K562 (cell line): ENCODE measurements around the gene LMAN2. TPM values are rescaled to one million over a fixed set of nuclear protein-coding genes. Genes with fewer than 3 reads are reported as not detected.
A peak's percentile ranks its signal among the peaks of the same experiment; 100 is the strongest.

Source experiments
- CBX1 ChIP-seq: sonication (generic); IDR thresholded peaks from 2 replicates; pipeline ENCODE4 v1.6.1; 2016; ENCODE audit warnings: antibody characterized with exemption, low read depth, mild to moderate bottlenecking
- CEBPB ChIP-seq: fragments of 450-650 bp; IDR thresholded peaks from 2 replicates; pipeline ENCODE4 v1.6.1; 2016; ENCODE audit warnings: missing genetic modification characterization, missing compliant biosample characterization
- CEBPZ ChIP-seq: fragments of 150-350 bp; IDR thresholded peaks from 2 replicates; pipeline ENCODE4 v1.6.1; 2014; ENCODE audit warnings: low read depth, mild to moderate bottlenecking, low read length, borderline replicate concordance
- EP300 ChIP-seq: IDR thresholded peaks from 2 replicates; pipeline ENCODE4 v1.6.1; 2012; ENCODE audit warnings: low read length, improper control_type of control experiment
- HMG20A ChIP-seq: fragments of 450-650 bp; formaldehyde crosslinking; conservative IDR thresholded peaks from 2 replicates; pipeline ENCODE4 v1.4.0; 2020; ENCODE audit warnings: mild to moderate bottlenecking, mixed read lengths
- NBN ChIP-seq: fragments of 450-650 bp; IDR thresholded peaks from 2 replicates; pipeline ENCODE4 v1.6.1; 2016; ENCODE audit warnings: low read depth, mild to moderate bottlenecking
- POLR3G ChIP-seq: IDR thresholded peaks from 2 replicates; pipeline ENCODE4 v1.6.1; 2011; ENCODE audit not compliant: insufficient read length, insufficient replicate concordance; ENCODE audit errors: extremely low read depth
- SLC30A9 ChIP-seq: fragments of 250-450 bp; sonication (Bioruptor Pico); IDR thresholded peaks from 2 replicates; pipeline ENCODE4 v1.8.0; 2022; ENCODE audit warnings: mild to moderate bottlenecking, moderate library complexity
- ZC3H8 ChIP-seq: fragments of 450-650 bp; IDR thresholded peaks from 2 replicates; pipeline ENCODE4 v1.6.1; 2017
- ZNF318 ChIP-seq, 2 experiments: fragments of 450-650 bp; IDR thresholded peaks; 2 replicates each; pipeline ENCODE4 v1.6.1; 2016; ENCODE audit warnings: mild to moderate bottlenecking in 2 of 2, borderline replicate concordance in 1 of 2, low read depth in 1 of 2, moderate library complexity in 1 of 2
- ZNF354B ChIP-seq: fragments of 250-450 bp; sonication (Bioruptor Pico); IDR thresholded peaks from 2 replicates; pipeline ENCODE4 v1.4.0; 2020
- ZNF75A ChIP-seq: fragments of 450-650 bp; formaldehyde crosslinking; IDR thresholded peaks from 2 replicates; pipeline ENCODE4 v1.4.0; 2020; ENCODE audit warnings: mild to moderate bottlenecking
- polyA plus RNA-seq, 8 experiments: library from polyadenylated mRNA; depleted of rRNA in 4 of 8; stranded (reverse) in 5 of 8; unstranded in 3 of 8; fragments of >200 nt; fragmentation: Nextera tagmentation in 2 of 8; fragmentation: Illumina TruSeq in 1 of 8; extraction: Ambion mirVana in 2 of 8; extraction: Trizol in 1 of 8; gene quantifications; 2 replicates each; pipeline versions ENCODE4 v1.2.1 to v1.2.3, GENCODE V29; 2011 to 2014; ENCODE audit warnings: inconsistent platforms in 1 of 8, missing spikeins in 1 of 8
- total RNA-seq, 7 experiments: library from RNA; depleted of rRNA in 6 of 7; stranded (reverse); fragments of >200 nt in 6 of 7; fragmentation: Illumina TruSeq in 2 of 7; extraction: Trizol in 2 of 7; gene quantifications; 2 replicates each; pipeline versions ENCODE4 v1.2.1 to v1.2.3, GENCODE V29; 2011 to 2021; ENCODE audit warnings: low replicate concordance in 1 of 7
- TF ChIP-seq, protein P1 (sequence below): fragments of 250-450 bp; sonication (Bioruptor Pico); IDR thresholded peaks from 2 replicates; pipeline ENCODE4 v1.5.0; 2021

Gene LMAN2
- total and polyA plus RNA-seq, 9 of the 15 experiments (the other 6 are each of a cell fraction or from before 2014, with no cell fraction given), result 2.7 to 254 (median 136) TPM

DNA sequence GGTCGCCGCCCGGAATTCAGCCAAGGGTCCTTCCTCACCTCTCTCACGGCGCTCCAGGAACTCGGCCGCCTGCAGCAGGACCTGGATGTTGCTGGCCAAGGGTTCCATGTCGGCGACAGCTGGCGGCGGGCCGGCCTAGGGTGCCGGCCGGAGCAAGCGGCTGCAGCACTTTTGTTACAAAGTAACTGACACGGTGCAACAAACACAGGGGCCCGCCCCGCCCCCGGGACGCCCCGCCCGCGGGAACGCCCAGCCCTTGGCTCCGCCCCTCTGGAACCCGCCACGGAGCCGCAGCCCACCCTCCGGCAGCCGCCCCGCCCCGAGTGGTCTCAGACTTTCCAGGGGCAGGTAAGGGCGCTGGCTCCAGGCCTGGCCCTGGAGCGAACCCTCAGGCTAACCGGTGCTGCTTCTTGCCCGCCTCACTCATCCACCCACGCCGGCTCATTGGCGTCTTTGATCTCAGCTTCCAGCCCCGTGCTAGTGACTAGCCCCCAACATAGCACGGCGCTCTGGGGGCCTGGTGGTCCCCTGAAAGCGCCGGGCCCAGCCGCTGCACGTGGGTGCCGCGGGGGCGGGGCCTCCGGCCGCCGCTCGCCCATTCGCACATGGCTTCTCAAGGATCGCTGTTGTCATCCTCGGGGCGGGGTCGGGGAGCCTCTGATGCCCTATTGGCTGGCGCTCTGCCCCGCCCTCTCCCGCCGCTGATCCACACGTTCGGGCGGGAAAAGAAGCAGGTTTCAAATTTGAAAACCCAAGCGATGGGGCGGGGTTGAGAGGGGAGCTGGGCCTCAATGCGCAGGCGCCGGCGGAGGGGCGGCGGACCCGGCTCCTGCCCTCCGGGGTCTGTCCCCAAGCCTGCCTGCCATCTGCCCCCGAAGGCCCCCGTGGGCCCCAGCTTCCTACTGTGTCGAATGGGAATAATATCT is 39.5 kb downstream of the LMAN2 start, which contains the start of gene MXD3 (continued):
- TF ChIP-seq ZNF318 (IDR thresholded peaks at IDR 0.05; ENCODE audit: borderline replicate concordance in 1 of 2, low read depth in 1 of 2), result no peak
- TF ChIP-seq EP300, result no peak
- TF ChIP-seq SLC30A9 (CRISPR knock-in tag), result no peak
- TF ChIP-seq ZC3H8, result no peak
- TF ChIP-seq ZNF75A (CRISPR knock-in tag), result no peak
- no peak for TF ChIP-seq CEBPB (tag)
- TF ChIP-seq, protein P1, sequence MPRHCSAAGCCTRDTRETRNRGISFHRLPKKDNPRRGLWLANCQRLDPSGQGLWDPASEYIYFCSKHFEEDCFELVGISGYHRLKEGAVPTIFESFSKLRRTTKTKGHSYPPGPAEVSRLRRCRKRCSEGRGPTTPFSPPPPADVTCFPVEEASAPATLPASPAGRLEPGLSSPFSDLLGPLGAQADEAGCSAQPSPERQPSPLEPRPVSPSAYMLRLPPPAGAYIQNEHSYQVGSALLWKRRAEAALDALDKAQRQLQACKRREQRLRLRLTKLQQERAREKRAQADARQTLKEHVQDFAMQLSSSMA (CRISPR knock-in tag), result no peak
- TF ChIP-seq HMG20A (CRISPR knock-in tag), result no peak
- TF ChIP-seq ZNF354B (CRISPR knock-in tag), result no peak
- no peak for TF ChIP-seq CEBPZ
- 0 out of 2 replicates have a peak, but pooled peaks have one; percentile 4 for TF ChIP-seq CBX1
- no peak for TF ChIP-seq POLR3G
- peak; percentile 40; the same call in 1 of the 2 replicates for TF ChIP-seq NBN
